NCI-H524 (cell line): ENCODE measurements around the gene ADAM11.

Experiments
- DNase-seq, 2 experiments: peaks; one replicate each; lab custom pipeline; 2025; lab: John Stamatoyannopoulos, UW

Gene ADAM11

GRCh38 chr17:44831371-44831770 is 72.6 kb downstream of the ADAM11 start:
- no peak for DNase-seq
